Trophoblast cell (in vitro differentiated cells and primary cell): ENCODE data around the gene CCN6.

ENCODE experiments used
- DNase-seq, 2 donors: peaks; one replicate each; pipeline ENCODE4 v3.0.0-alpha.2; 2016
- H2AFZ ChIP-seq: 2 replicates; pipeline ENCODE4 v1.6.1; 2013; ENCODE audit warnings: low read length, moderate library complexity, mild to moderate bottlenecking; ENCODE audit not compliant: insufficient read depth, poor library complexity
- H2AK5ac ChIP-seq: 2 replicates; pipeline ENCODE4 v1.6.1; 2013; ENCODE audit warnings: mild to moderate bottlenecking, low read length
- H2BK120ac ChIP-seq: 2 replicates; pipeline ENCODE4 v1.6.1; 2013; ENCODE audit warnings: low read length, mild to moderate bottlenecking, moderate library complexity; ENCODE audit not compliant: insufficient read depth, poor library complexity
- H2BK12ac ChIP-seq: 2 replicates; pipeline ENCODE4 v1.6.1; 2013; ENCODE audit warnings: mild to moderate bottlenecking, low read length, moderate library complexity
- H2BK5ac ChIP-seq: 2 replicates; pipeline ENCODE4 v1.6.1; 2013; ENCODE audit warnings: low read length, low read depth, moderate library complexity, mild to moderate bottlenecking; ENCODE audit not compliant: poor library complexity
- H3K14ac ChIP-seq: 2 replicates; pipeline ENCODE4 v1.6.1; 2013; ENCODE audit warnings: mild to moderate bottlenecking, low read length
- H3K18ac ChIP-seq: 2 replicates; pipeline ENCODE4 v1.6.1; 2013; ENCODE audit warnings: mild to moderate bottlenecking, low read length
- H3K23ac ChIP-seq: 2 replicates; pipeline ENCODE4 v1.6.1; 2013; ENCODE audit warnings: low read length
- H3K27ac ChIP-seq: 2 replicates; pipeline ENCODE4 v1.5.1; 2013; ENCODE audit warnings: low read depth, mild to moderate bottlenecking, inconsistent platforms, low read length, moderate library complexity
- H3K27me3 ChIP-seq: 2 replicates; pipeline ENCODE4 v1.6.1; 2013; ENCODE audit warnings: inconsistent platforms, mild to moderate bottlenecking, low read length, moderate library complexity; ENCODE audit not compliant: insufficient read depth
- H3K36me3 ChIP-seq, 2 experiments: 1 replicate in 1 of 2; 2 replicates in 1 of 2; pipeline ENCODE4 v1.6.1; 2013; ENCODE audit warnings: low read length in 2 of 2, mild to moderate bottlenecking in 2 of 2, moderate library complexity in 1 of 2; ENCODE audit not compliant: insufficient read depth in 2 of 2, control insufficient read depth in 1 of 2
- H3K4ac ChIP-seq: 2 replicates; pipeline ENCODE4 v1.6.1; 2013; ENCODE audit warnings: low read depth, mild to moderate bottlenecking, low read length, moderate library complexity
- H3K4me1 ChIP-seq, 2 experiments: 1 replicate in 1 of 2; 2 replicates in 1 of 2; pipeline ENCODE4 v1.6.1; 2013; ENCODE audit warnings: low read length in 2 of 2, mild to moderate bottlenecking in 2 of 2, moderate library complexity in 1 of 2; ENCODE audit not compliant: insufficient read depth in 2 of 2, control insufficient read depth in 1 of 2
- H3K4me2 ChIP-seq: 2 replicates; pipeline ENCODE4 v1.6.1; 2013; ENCODE audit warnings: inconsistent platforms, mild to moderate bottlenecking, low read length, moderate library complexity
- H3K4me3 ChIP-seq: 2 replicates; pipeline ENCODE4 v1.5.1; 2013; ENCODE audit warnings: mild to moderate bottlenecking, low read depth, low read length, inconsistent platforms
- H3K79me1 ChIP-seq: one replicate; pipeline ENCODE4 v1.6.1; 2013; ENCODE audit warnings: low read length
- H3K79me2 ChIP-seq: 2 replicates; pipeline ENCODE4 v1.6.1; 2013; ENCODE audit warnings: low read length, mild to moderate bottlenecking; ENCODE audit not compliant: control insufficient read depth, insufficient read depth, poor library complexity
- H3K9ac ChIP-seq: 2 replicates; pipeline ENCODE4 v1.6.1; 2013; ENCODE audit warnings: mild to moderate bottlenecking, low read length
- H3K9me3 ChIP-seq: 2 replicates; pipeline ENCODE4 v1.6.1; 2013; ENCODE audit warnings: low read depth, mild to moderate bottlenecking, control low read depth, inconsistent platforms, low read length; ENCODE audit not compliant: insufficient read depth
- H4K12ac ChIP-seq: 2 replicates; pipeline ENCODE4 v1.6.1; 2013; ENCODE audit warnings: low read depth, mild to moderate bottlenecking, low read length, moderate library complexity
- H4K8ac ChIP-seq: 2 replicates; pipeline ENCODE4 v1.6.1; 2013; ENCODE audit warnings: low read depth, mild to moderate bottlenecking, low read length, moderate library complexity
- H4K91ac ChIP-seq: one replicate; pipeline ENCODE4 v1.6.1; 2013; ENCODE audit warnings: low read depth, mild to moderate bottlenecking, low read length, moderate library complexity
- WGBS: extraction: QIAGEN DNeasy Blood & Tissue Kit; methylation state at CpG from one replicate; pipeline ENCODE4 v1.1.7; 2013; ENCODE audit warnings: missing lambda C conversion rate; ENCODE audit not compliant: insufficient read length, insufficient coverage; ENCODE audit errors: extremely low coverage; 5-methylcytosine and 5-hydroxymethylcytosine counted together

Gene CCN6

GRCh38 chr6:112037783-112038216 is 16.1 kb upstream of the CCN6 start:
- H3K9ac ChIP-seq = no peak overlapping the region
- no peak overlapping the region for H3K23ac ChIP-seq
- H3K4ac ChIP-seq = no peak overlapping the region
- no peaks in the 10 kb centered on the region for H3K36me3 ChIP-seq
- no peak overlapping the region for H2BK12ac ChIP-seq
- H3K9me3 ChIP-seq = no peaks in the 10 kb centered on the region
- H4K12ac ChIP-seq = no peak overlapping the region
- no CpG with 5 or more reads among the region's 8 CpGs for WGBS
- no peak overlapping the region for H4K91ac ChIP-seq
- H3K18ac ChIP-seq = no peak overlapping the region
- H4K8ac ChIP-seq = no peak overlapping the region
- peaks cover 7 to 14% of the 10 kb centered on the region in 2 experiments for H3K4me1 ChIP-seq
- H3K14ac ChIP-seq = no peak overlapping the region
- no peak overlapping the region for H2AK5ac ChIP-seq
- H3K79me2 ChIP-seq = no peaks in the 10 kb centered on the region
- H2AFZ ChIP-seq = no peak overlapping the region
- no peaks in the 10 kb centered on the region for H3K79me1 ChIP-seq
- no peak overlapping the region for H3K27ac ChIP-seq
- no peak overlapping the region for H2BK5ac ChIP-seq
- no peak overlapping the region for H3K4me2 ChIP-seq
- no peak overlapping the region for H2BK120ac ChIP-seq
- peak; percentile 35 to 66 for DNase-seq
- H3K4me3 ChIP-seq = no peak overlapping the region
- no peaks in the 10 kb centered on the region for H3K27me3 ChIP-seq

- H2AFZ ChIP-seq = no peak overlapping the region
- H3K23ac ChIP-seq = no peak overlapping the region
- no peak overlapping the region for H2AK5ac ChIP-seq
- H2BK120ac ChIP-seq = no peak overlapping the region
- no peak overlapping the region for H4K8ac ChIP-seq
- no peaks in the 10 kb centered on the region for H3K27me3 ChIP-seq
- H2BK5ac ChIP-seq = no peak overlapping the region
- H3K4ac ChIP-seq = no peak overlapping the region
- no peaks in the 10 kb centered on the region for H3K79me1 ChIP-seq
- H3K27ac ChIP-seq = no peak overlapping the region
- no peaks in the 10 kb centered on the region for H3K9me3 ChIP-seq
- DNase-seq = no peak
- no CpG with 5 or more reads among the region's 5 CpGs for WGBS
- peak overlapping the region; percentile 3 for H4K91ac ChIP-seq
- H3K36me3 ChIP-seq = no peaks in the 10 kb centered on the region
- no peak overlapping the region for H3K18ac ChIP-seq
- no peak overlapping the region for H3K4me3 ChIP-seq
- peak overlapping the region; percentile 27 for H3K9ac ChIP-seq
- H2BK12ac ChIP-seq = no peak overlapping the region
- no peaks in the 10 kb centered on the region for H3K79me2 ChIP-seq
- no peak overlapping the region for H4K12ac ChIP-seq
- no peak overlapping the region for H3K4me2 ChIP-seq
- H3K4me1 ChIP-seq = peaks cover 7 to 14% of the 10 kb centered on the region in 2 experiments
- no peak overlapping the region for H3K14ac ChIP-seq
These were observed 15.6 kb upstream of the CCN6 start for GRCh38 chr6:112038268-112038667.

- Histone ChIP-seq H2BK120ac (no peak overlapping the region), H3K79me2 (no peaks in the 10 kb centered on the region), H2AK5ac (no peak overlapping the region), H3K18ac (no peak overlapping the region), H4K12ac (no peak overlapping the region), H3K23ac (no peak overlapping the region), H4K8ac (no peak overlapping the region), H3K4me3 (no peak overlapping the region), H3K79me1 (no peaks in the 10 kb centered on the region), H3K4ac (no peak overlapping the region), H3K36me3 (no peaks in the 10 kb centered on the region), H3K27ac (no peak overlapping the region), H3K4me2 (no peak overlapping the region), H3K14ac (peak overlapping the region; percentile 37), H4K91ac (no peak overlapping the region), H3K9me3 (no peaks in the 10 kb centered on the region), H3K4me1 (peaks cover 7 to 14% of the 10 kb centered on the region in 2 experiments), H2AFZ (no peak overlapping the region), H2BK12ac (peak overlapping the region; percentile 52), H3K27me3 (no peaks in the 10 kb centered on the region), H2BK5ac (no peak overlapping the region), H3K9ac (no peak overlapping the region)
- no CpG with 5 or more reads among the region's 15 CpGs for WGBS
- DNase-seq = peak; percentile 24 to 63
These were observed 15.0 kb upstream of the CCN6 start for GRCh38 chr6:112038756-112039430.

GRCh38 chr6:112039431-112039770 is 14.5 kb upstream of the CCN6 start:
- no peaks in the 10 kb centered on the region for H3K79me1 ChIP-seq
- H3K4me1 ChIP-seq = peaks cover 7 to 14% of the 10 kb centered on the region in 2 experiments
- H3K4me3 ChIP-seq = no peak overlapping the region
- no peak overlapping the region for H2AFZ ChIP-seq
- no peak overlapping the region for H2BK120ac ChIP-seq
- WGBS = no CpG with 5 or more reads among the region's 2 CpGs
- no peak overlapping the region for H3K23ac ChIP-seq
- no peak overlapping the region for H2BK12ac ChIP-seq
- no peak overlapping the region for H3K9ac ChIP-seq
- no peak overlapping the region for H3K14ac ChIP-seq
- no peak overlapping the region for H4K91ac ChIP-seq
- H3K4ac ChIP-seq = no peak overlapping the region
- H4K8ac ChIP-seq = no peak overlapping the region
- no peaks in the 10 kb centered on the region for H3K27me3 ChIP-seq
- H2BK5ac ChIP-seq = no peak overlapping the region
- no peaks in the 10 kb centered on the region for H3K79me2 ChIP-seq
- no peak overlapping the region for H3K18ac ChIP-seq
- no peak overlapping the region for H3K4me2 ChIP-seq
- H3K36me3 ChIP-seq = no peaks in the 10 kb centered on the region
- H3K27ac ChIP-seq = no peak overlapping the region
- no peaks in the 10 kb centered on the region for H3K9me3 ChIP-seq
- no peak overlapping the region for H4K12ac ChIP-seq
- DNase-seq = peak; percentile 30 to 75
- H2AK5ac ChIP-seq = no peak overlapping the region
